HG03025 (cell line): ENCODE results near the gene TRAPPC11.
"Not testable (repeated sequence)": the region's sequence is repeated elsewhere in the genome, so short reads cannot be mapped to it uniquely, and the experiment has no call there.

Experiments used
- ATAC-seq: cut with Tn5 transposase; IDR thresholded peaks from one replicate; pipeline ENCODE4 v1.9.1; 2021; ENCODE audit warnings: mild to moderate bottlenecking, moderate library complexity; ENCODE audit not compliant: unreplicated experiment, low FRiP score

TRAPPC11 gene

DNA sequence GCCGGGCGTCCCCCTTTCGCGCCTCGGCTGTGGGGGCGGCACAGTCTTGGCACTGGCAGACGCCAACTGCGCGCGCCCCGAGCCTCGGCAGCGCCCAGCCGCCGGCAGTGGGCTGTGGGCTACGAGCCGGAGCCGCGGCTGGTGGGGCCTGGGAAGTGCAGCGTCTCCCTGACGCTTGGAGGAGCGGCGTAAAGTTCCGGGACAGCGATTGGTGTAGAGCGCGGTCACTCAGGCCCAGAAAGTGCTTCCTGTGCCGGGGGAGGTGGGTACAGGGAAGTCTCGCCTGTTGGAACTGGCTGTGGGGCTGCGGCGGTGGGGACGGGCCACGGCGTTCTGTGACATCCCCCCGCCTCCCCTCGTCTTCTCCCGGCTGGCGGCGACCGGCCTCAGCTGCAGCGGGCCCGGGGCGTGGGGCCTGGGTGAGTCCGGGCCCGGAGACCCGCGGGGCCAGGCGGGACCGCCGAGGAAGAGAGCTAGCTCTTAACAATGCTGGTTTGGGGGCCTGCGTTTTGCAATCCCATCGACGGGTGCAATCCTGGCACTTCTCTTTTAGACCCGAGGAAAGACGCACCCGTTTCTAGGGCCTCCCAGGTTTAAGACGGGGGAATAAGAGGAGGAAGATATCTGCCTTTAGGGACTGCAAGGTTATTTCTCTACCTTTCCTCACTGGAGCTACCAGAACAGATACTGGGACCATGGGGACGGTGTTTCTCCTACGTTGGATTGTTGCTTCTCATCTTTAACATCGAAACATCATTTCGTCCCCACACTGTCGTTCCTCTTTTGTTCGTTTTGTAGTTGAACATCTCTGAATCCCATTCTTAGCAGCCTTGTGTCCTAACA is at the start of gene TRAPPC11, which contains the start of gene RWDD4:
Gene TRAPPC11 (plus strand): TSS at position 265 of the 843 bp plus-strand sequence. CDS start 4,575 bp downstream, outside the sequence.
Gene RWDD4 (minus strand): TSS at position 157 of the 843 bp plus-strand sequence. CDS start 233 bp downstream, outside the sequence.
- ATAC-seq: peak; percentile 100

DNA sequence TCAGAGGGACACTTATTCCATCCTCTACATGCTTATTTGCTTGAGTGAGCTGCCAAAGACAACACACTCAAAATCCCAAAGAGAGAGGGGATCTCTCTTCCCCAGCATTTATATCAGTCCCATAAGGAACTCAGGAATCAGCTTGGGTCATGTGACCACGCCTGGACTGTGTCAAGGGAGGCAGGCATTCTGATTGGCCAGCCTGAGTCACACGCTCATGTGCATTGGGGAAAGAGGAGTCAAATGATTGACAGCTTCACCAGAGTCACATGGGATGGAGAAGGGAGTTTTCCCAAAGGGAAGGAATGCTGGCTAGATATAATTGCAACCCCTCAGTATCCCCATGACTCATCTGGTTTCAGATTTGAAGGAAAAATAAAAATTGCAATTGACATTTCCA is 49.1 kb upstream of the TRAPPC11 start:
- no peak for ATAC-seq

DNA sequence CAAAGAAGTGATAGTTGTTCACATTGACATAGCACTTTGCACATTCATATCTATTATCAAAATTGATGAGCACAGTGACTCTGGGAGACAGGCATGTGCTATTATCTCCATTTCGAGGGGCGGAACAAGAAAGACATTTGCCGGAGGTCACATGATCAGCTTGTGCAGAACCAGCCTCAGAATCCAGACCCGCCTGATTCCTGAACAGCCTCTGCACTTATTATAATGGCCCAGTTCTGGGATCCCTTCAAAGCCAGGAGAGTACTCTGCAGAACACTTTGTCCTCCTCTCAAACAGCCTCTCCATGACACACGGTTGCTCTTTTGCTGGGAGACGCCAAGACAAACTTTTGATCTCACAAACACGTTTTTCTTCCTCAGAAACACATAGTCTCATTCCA is 48.5 kb upstream of the TRAPPC11 start:
- no peak for ATAC-seq

DNA sequence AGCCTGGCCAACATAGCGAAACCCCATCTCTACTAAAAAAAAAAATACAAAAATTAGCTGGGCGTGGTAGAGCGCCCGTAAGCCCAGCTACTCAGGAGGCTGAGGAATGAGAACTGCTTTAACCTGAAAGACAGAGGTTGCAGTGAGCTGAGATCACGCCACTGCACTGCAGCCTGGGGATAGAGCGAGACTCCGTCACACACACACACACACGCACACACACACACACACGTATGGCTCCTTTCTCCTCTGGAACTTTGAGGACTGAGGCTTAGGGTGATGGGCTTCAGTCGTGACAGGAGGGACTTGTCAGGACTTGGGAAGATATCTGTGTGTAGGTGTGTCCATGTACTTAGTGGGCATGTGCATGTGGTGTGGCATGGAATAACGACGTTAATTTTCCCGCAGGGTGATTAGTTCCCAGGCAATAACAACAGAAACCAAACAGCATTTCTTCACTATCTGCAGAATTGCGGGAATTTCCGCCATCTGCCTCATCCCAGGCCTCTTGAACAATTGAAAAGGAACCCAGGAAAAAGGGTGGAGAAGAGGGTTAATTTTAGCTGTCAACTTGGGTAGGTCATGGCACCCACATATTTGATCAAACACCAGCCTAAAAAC is 47.8 kb upstream of the TRAPPC11 start:
- ATAC-seq: no peak

DNA sequence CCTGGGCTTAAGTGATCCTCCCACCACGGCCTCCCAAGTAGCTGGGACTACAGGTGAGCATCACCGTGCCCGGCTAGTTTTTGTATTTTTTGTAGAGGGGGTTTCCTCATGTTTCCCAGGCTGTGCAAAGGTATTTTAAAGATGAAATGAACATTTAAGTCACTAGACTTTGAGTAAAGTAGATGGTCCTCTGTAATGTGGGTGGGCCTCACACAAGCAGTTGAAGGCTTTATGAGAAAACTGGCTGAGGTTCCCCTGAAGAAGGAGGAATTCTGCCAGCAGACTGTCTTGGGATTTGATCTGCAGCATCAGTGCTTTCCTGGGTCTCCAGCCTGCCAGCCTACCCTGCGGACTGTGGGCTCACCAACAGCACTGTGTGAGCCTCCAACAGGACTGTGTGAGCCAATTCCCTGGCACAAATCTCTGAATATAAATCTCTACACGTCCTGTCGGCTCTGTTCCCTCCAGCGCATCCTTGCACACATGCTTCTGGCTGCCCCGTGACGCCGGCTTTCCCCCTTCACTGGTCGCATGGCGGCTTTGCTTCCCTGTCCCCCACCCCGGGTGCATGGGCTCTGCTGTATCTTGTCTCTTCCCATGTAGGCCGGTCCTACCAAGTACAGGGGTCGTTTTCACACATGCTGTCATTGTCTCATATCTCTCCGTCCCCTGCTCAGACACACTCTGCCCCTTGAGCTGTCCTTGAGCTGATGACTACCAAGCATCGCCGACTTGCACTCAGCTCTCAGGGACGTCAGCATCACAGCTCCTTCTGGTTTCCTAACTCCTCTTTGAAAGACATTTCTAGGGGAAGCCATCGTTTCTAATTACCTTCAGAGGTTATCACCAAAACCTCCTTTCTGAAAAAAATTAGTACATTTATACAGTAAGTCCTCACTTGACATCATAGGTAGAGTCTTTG is 46.5 kb upstream of the TRAPPC11 start:
- no peak for ATAC-seq

DNA sequence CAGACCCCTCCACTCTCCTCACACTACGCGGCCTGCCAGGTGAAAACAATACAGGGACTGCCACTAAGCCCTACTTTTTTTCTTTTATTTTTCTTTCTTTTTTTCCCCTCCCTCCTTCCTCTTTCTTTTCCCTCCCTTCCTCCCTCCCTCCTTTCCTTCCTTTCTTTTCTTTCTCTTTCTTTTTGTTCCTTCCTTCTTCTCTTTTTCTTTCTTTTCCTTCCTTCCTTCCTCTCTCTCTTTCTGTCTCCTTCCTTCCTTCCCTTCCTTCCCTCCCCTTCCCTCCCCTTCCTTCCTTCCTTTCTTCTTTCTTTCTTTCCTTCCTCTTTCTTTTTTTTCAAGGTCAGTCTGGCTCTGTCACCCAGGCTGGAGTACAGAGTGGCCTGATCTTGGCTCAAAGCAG is 42.0 kb upstream of the TRAPPC11 start:
- ATAC-seq: no peak

GRCh38 chr4:183618681-183619080 is 40.4 kb upstream of the TRAPPC11 start:
- no peak for ATAC-seq

DNA sequence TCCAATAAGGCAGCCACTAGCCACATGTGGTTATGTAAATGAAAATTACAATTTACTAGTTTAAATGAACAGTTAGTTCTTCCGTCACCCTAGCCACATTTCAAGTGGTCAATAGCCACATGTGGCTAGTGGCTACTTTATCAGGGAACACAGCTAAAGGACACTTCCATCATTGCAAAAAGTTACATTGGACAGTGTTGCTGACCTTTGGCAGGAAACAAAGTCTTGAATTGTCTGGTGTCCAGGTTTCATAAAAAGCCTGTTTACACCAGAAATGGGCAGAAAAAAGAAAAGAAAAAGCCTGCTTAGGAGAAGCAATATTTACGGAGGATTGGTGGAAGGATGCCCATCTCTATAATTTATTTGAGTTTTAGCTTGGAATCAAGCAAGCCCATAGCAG is 38.7 kb upstream of the TRAPPC11 start:
- no peak for ATAC-seq

GRCh38 chr4:183621875-183622274 is 37.2 kb upstream of the TRAPPC11 start:
- no peak for ATAC-seq

GRCh38 chr4:183624548-183624947 is 34.5 kb upstream of the TRAPPC11 start:
- no peak for ATAC-seq

DNA sequence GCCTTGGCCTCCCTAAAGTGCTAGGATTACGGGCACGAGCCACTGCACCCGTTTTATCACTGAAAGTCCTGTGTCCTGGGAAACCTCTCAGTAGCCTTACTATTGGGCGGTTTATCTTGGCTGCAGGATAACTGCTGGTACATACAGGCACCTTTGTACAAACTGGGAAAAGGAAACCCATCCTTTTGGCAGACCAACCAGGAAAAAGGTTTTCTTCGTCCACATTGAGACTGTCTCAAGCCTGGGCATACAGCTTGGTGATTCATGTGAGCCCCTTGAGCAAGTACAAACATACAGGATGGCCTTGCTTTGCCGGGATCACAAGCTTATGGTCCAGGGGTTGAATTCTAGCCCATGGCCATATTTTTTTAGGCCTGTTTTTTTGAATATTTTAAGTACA is 32.9 kb upstream of the TRAPPC11 start:
- ATAC-seq: no peak

DNA sequence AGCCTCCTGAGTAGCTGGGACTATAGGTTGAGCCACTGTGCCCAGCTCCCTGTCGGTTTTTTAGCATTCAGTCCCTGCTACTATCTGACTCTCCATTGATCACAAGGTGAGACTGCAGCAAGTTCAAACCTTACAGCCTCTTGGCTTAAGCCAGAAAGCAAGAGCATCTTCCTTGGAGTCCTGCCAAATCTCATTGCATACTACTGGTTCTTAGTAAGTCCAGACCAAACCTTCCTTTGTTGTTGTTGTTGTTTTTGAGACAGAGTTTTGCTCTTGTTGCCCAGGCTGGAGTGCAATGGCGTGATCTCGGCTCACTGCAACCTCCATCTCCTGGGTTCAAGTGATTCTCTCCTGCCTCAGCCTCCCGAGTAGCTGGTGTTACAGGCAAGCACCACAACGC is 31.8 kb upstream of the TRAPPC11 start:
- ATAC-seq: not testable (repeated sequence)

GRCh38 chr4:183627979-183628588 is 31.0 kb upstream of the TRAPPC11 start:
- no peak for ATAC-seq

DNA sequence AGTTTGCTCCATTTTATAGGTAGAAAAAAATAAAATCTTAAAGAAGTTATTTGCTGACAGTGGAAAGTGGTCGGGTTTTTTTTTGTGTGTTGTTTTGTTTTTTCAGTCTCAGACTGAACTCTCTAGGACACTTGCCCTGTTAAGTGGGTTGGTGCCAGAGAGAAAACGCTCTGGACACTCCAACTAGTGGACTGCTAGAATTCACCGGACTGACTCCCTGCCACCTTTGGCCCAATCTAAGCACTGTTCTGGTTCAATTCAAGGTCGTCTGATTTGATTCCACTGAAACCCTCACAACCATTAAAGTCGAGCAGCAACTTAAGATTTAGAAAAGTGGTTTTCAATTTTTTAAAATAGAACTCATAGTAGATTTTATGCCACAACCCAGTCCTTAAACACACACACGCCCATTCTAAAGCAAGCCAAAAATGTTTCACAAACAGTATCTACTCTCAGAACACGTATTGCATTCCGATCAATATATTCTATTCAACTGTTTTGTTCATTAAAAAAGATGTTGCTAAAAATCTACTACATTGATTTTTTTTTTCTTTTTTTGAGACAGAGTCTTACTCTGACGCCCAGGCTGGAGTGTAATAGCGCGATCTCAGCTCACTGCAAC is 27.4 kb upstream of the TRAPPC11 start:
- ATAC-seq: no peak

DNA sequence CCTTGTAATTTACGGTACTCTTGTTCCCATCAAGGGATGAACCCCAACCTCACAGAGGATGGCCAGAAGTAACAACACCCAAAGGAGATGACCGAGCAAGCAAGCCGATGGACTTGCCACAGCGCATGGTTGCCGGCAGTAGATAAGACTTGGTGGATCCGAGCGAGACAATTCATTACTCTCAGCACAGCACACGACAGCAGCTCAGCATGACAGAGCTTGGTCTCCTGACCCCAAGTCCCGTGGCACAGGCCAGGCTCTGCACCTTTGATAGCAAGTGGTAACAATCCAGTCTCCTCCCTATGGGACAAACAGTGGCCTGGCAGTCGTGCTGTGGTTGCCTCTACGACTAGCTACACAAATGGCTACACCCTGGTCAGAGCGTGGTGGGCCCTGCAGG is 26.4 kb upstream of the TRAPPC11 start:
- no peak for ATAC-seq

GRCh38 chr4:183633476-183634400 is 25.4 kb upstream of the TRAPPC11 start:
- ATAC-seq: no peak

GRCh38 chr4:183635321-183635720 is 23.8 kb upstream of the TRAPPC11 start:
- ATAC-seq: no peak

DNA sequence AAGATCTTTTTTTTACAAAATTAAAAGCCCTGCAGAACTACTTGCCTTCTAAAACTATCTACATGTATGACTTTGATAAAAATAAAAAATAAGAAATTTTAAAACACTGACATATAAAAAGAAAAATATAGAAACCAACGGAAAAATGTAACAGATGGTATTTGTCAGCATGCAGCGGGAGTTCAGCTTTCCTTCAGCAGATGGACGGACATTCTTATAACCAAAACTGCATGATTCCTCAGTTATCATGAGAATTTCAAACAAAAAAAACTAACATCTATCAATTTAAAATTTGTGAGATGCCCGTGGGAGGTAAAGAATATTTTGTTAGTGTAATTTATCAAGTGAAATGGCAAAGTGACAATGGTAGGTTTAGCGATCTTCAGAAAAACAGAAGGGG is 23.4 kb upstream of the TRAPPC11 start:
- no peak for ATAC-seq

DNA sequence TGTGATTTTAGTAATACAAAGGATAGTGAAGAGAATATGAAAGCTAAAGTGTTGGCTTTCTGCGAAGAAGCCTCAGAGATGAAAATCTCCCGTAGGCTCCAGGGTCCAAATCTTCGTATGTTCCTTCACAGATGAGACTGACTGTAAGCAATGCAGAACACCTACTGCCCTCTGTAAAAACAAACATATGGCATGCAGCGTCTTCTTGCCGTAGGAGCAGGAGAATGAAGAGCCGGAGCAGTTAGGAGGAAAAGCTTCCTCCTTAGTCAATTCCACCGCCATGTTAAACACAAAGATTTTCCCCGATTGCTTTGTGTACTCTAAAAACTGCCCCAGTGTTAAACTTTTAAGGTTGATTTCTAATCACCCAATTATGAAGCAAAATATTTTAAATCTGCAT is 22.6 kb upstream of the TRAPPC11 start:
- ATAC-seq: no peak
